ENCODE data around the gene ECE2.

DNA sequence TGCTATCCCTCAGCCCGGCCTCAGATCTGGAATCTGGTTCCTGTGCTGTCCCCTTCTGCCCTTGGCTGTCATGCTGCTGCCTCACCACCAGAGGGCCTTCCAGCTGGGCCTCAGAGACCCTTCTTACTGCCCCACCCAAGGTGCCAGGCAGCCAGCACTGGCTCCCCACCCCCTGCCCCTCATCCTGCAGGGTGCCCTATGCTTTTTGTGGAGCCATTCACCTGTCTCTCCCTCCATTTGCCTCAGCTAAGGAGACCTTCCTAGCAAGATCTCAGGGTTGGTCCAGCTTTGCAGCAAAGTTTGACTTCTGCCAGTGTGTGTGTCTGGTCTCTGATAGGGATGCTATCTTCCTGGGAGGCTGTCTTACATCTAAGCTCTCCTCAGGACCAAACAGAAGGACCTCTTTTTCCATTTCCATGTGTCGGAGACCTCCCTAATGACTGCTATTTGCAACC, 48.3 kb upstream of the ECE2 start:
- TF ChIP-seq POLR2AphosphoS5 (IDR thresholded peaks at IDR 0.05) (no peak), POLR2A (IDR thresholded peaks at IDR 0.05) (no peak)

All from breast epithelium (tissue), 3 donors.